Thyroid gland (tissue), 4 donors: ENCODE results near the gene ARHGEF25.

ENCODE experiments used
- POLR2A ChIP-seq, 2 donors: fragments of 450-650 bp; IDR thresholded peaks; one replicate each; pipeline ENCODE4 v1.6.1; 2017; ENCODE audit warnings: antibody characterized with exemption in 2 of 2, mild to moderate bottlenecking in 2 of 2, moderate library complexity in 1 of 2
- TF ChIP-seq, protein P1 (sequence below), 6 experiments: fragments of 200-600 bp in 3 of 6; fragments of 450-650 bp in 3 of 6; sonication (generic) in 3 of 6; IDR thresholded peaks; one replicate each; pipeline ENCODE4 v1.5.1; 2016 to 2019; ENCODE audit warnings: antibody characterized with exemption in 6 of 6, mild to moderate bottlenecking in 2 of 6, inconsistent platforms in 1 of 6, moderate library complexity in 1 of 6

DNA sequence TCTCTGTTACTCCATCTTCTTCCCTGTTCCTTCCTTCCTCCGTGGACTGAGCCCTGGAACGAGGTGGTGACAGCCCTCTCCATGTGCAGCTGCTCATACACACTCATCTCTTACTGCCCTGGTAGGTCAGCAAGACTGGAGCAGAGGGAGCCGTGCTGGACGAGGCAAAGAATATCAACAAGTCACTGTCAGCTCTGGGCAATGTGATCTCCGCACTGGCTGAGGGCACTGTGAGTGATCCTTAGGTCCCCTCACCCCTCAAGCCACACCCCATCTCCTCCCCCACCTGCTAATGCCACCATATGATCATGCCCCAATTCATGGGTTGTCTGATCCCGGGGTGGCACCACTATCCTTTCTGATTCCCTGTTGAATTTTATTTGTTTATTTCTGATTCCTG, 42.4 kb upstream of the ARHGEF25 start:
- TF ChIP-seq, protein P1, sequence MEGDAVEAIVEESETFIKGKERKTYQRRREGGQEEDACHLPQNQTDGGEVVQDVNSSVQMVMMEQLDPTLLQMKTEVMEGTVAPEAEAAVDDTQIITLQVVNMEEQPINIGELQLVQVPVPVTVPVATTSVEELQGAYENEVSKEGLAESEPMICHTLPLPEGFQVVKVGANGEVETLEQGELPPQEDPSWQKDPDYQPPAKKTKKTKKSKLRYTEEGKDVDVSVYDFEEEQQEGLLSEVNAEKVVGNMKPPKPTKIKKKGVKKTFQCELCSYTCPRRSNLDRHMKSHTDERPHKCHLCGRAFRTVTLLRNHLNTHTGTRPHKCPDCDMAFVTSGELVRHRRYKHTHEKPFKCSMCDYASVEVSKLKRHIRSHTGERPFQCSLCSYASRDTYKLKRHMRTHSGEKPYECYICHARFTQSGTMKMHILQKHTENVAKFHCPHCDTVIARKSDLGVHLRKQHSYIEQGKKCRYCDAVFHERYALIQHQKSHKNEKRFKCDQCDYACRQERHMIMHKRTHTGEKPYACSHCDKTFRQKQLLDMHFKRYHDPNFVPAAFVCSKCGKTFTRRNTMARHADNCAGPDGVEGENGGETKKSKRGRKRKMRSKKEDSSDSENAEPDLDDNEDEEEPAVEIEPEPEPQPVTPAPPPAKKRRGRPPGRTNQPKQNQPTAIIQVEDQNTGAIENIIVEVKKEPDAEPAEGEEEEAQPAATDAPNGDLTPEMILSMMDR (IDR thresholded peaks at IDR 0.05), result no peak
- no peak for TF ChIP-seq POLR2A (IDR thresholded peaks at IDR 0.05)
